HS-5 (cell line): ENCODE measurements around the gene PTDSS2.
"Not testable (repeated sequence)": the region's sequence is repeated elsewhere in the genome, so short reads cannot be mapped to it uniquely, and the experiment has no call there.

Experiments used
- DNase-seq: peaks from one replicate; pipeline ENCODE4 v3.0.0-alpha.2; 2012; ENCODE audit warnings: low read depth

PTDSS2 gene

GRCh38 chr11:506995-507726, 57.1 kb downstream of the PTDSS2 start, which contains the start of gene RNH1:
Gene RNH1 (minus strand): TSS chr11:507242. CDS start chr11:502162, 5,080 bp downstream.
- peak; percentile 56 for DNase-seq

- no peak for DNase-seq
Observed at GRCh38 chr11:507727-508515, 57.8 kb downstream of the PTDSS2 start.

GRCh38 chr11:508956-509355, 58.9 kb downstream of the PTDSS2 start:
- no peak for DNase-seq

- DNase-seq = no peak
Observed at GRCh38 chr11:512761-513595, 62.9 kb downstream of the PTDSS2 start.

- no peak for DNase-seq
Observed at GRCh38 chr11:514606-515005, 64.5 kb downstream of the PTDSS2 start.

GRCh38 chr11:515131-515530, 65.1 kb downstream of the PTDSS2 start:
- DNase-seq = no peak

GRCh38 chr11:516400-516799, 66.3 kb downstream of the PTDSS2 start:
- no peak for DNase-seq

GRCh38 chr11:516918-517685, 67.0 kb downstream of the PTDSS2 start:
- not testable (repeated sequence) for DNase-seq

- DNase-seq = peak; percentile 88
Observed at GRCh38 chr11:518463-519202, 68.6 kb downstream of the PTDSS2 start.

GRCh38 chr11:520428-521176, 70.5 kb downstream of the PTDSS2 start:
- no peak for DNase-seq

GRCh38 chr11:521177-521688, 71.2 kb downstream of the PTDSS2 start:
- DNase-seq = no peak

- DNase-seq = no peak
Observed at GRCh38 chr11:526192-526591, 76.1 kb downstream of the PTDSS2 start.

GRCh38 chr11:528166-528814, 78.2 kb downstream of the PTDSS2 start:
- DNase-seq = no peak

GRCh38 chr11:528815-529727, 79.0 kb downstream of the PTDSS2 start:
- DNase-seq = no peak

- DNase-seq = no peak
Observed at GRCh38 chr11:529728-530411, 79.8 kb downstream of the PTDSS2 start.

GRCh38 chr11:530960-531831, 81.1 kb downstream of the PTDSS2 start:
- no peak for DNase-seq
